GM12878 (cell line): ENCODE data around the gene TGM6. TPM values are rescaled to one million over a fixed set of nuclear protein-coding genes. Genes with fewer than 3 reads are reported as not detected.

Experiments
- ATAC-seq: fragments of 200-7000 bp; cut with Tn5 transposase; 3 replicates; pipeline ENCODE4 v1.9.1; 2020; ENCODE audit warnings: mild to moderate bottlenecking, moderate library complexity
- BruUV-seq: library from RNA; stranded (reverse); fragments of 400-500 nt; replicated peaks from 2 replicates; lab custom pipeline; 2021; lab: Mats Ljungman, UMichigan
- CTCF ChIA-PET: fragments of 300-600 bp; sonication (Branson Sonifier 250); formaldehyde crosslinking; extraction: SDS; loops from one replicate; lab custom pipeline; 2021; ENCODE audit warnings: inconsistent platforms; lab: Yijun Ruan, JAX
- POLR2A ChIA-PET: fragments of 350-600 bp; formaldehyde crosslinking; extraction: SDS; loops from one replicate; lab custom pipeline; 2021; ENCODE audit warnings: inconsistent platforms; lab: Charles Lee
- RAD21 ChIA-PET: fragments of 300-600 bp; sonication (Branson Sonifier 250); formaldehyde crosslinking; loops from one replicate; lab custom pipeline; 2023; ENCODE audit warnings: antibody characterized with exemption; ENCODE audit not compliant: unreplicated experiment; lab: Charles Lee
- SMC1A ChIA-PET: fragments of 300-600 bp; sonication (Branson Sonifier 250); formaldehyde crosslinking; loops from one replicate; lab custom pipeline; 2023; ENCODE audit not compliant: unreplicated experiment, uncharacterized antibody; lab: Charles Lee
- DNase-seq: peaks from one replicate; pipeline ENCODE4 v3.0.0-alpha.2; 2011; ENCODE audit warnings: low read depth, low spot score
- FAIRE-seq: peaks from 3 replicates; lab custom pipeline; 2011; peaks lifted over from hg19 to GRCh38; lab: Jason Lieb, UNC
- H2AFZ ChIP-seq: 2 replicates; pipeline ENCODE4 v1.6.0; 2011; ENCODE audit warnings: low read depth, low read length, control low read depth; ENCODE audit not compliant: control insufficient read depth
- H3K27ac ChIP-seq: 2 replicates; pipeline ENCODE4 v1.5.1; 2011; ENCODE audit warnings: control low read depth; ENCODE audit not compliant: control insufficient read depth, insufficient read depth
- H3K27me3 ChIP-seq, 2 experiments: replicated peaks in 1 of 2; 2 replicates each; pipeline versions ENCODE4 v1.6.0 to v1.6.1; 2011; ENCODE audit warnings: low read length in 1 of 2; ENCODE audit not compliant: control insufficient read depth in 2 of 2, insufficient read depth in 2 of 2
- H3K36me3 ChIP-seq, 2 experiments: 2 replicates each; pipeline ENCODE4 v1.5.1; 2011; ENCODE audit warnings: low read length in 1 of 2; ENCODE audit not compliant: control insufficient read depth in 2 of 2, insufficient read depth in 2 of 2
- H3K4me1 ChIP-seq: 2 replicates; pipeline ENCODE4 v1.6.1; 2011; ENCODE audit warnings: mild to moderate bottlenecking, low read length, moderate library complexity, mixed read lengths; ENCODE audit not compliant: control insufficient read depth, insufficient read depth
- H3K4me2 ChIP-seq: 2 replicates; pipeline ENCODE4 v1.6.0; 2011; ENCODE audit warnings: control low read depth; ENCODE audit not compliant: control insufficient read depth, insufficient read depth
- H3K4me3 ChIP-seq: fragments of 200-600 bp; sonication (generic); 2 replicates; pipeline ENCODE4 v1.5.1; 2016
- H3K79me2 ChIP-seq: 2 replicates; pipeline ENCODE4 v1.6.0; 2011; ENCODE audit warnings: low read length; ENCODE audit not compliant: control insufficient read depth, insufficient read depth
- H3K9ac ChIP-seq: 2 replicates; pipeline ENCODE4 v1.8.0; 2011; ENCODE audit warnings: low read length, control low read depth, mixed read lengths; ENCODE audit not compliant: control insufficient read depth, insufficient read depth
- H3K9me3 ChIP-seq: replicated peaks from 3 replicates; pipeline ENCODE4 v1.5.1; 2011; ENCODE audit warnings: mild to moderate bottlenecking, low read length; ENCODE audit not compliant: control insufficient read depth, insufficient read depth
- H4K20me1 ChIP-seq: 2 replicates; pipeline ENCODE4 v1.6.0; 2011; ENCODE audit not compliant: control insufficient read depth, insufficient read depth
- ESRRA ChIP-seq: IDR thresholded peaks from 2 replicates; pipeline ENCODE4 v1.6.1; 2012; ENCODE audit warnings: mild to moderate bottlenecking, low read length, improper control_type of control experiment
- FOXK2 ChIP-seq: fragments of 450-650 bp; IDR thresholded peaks from 2 replicates; pipeline ENCODE4 v1.6.1; 2017; ENCODE audit warnings: mild to moderate bottlenecking, moderate library complexity
- MYB ChIP-seq: fragments of 150-350 bp; IDR thresholded peaks from 2 replicates; pipeline ENCODE4 v1.6.1; 2014; ENCODE audit warnings: mild to moderate bottlenecking, low read depth, low read length, borderline replicate concordance
- ZNF274 ChIP-seq: IDR thresholded peaks from one replicate; pipeline ENCODE4 v1.8.0; 2011; ENCODE audit not compliant: insufficient read length, insufficient read depth
- WGBS: methylation state at CpG from one replicate; pipeline ENCODE4 v1.1.6; 2016; ENCODE audit warnings: low lambda C conversion rate; ENCODE audit not compliant: insufficient replicate concordance, insufficient coverage; ENCODE audit errors: missing lambda C conversion rate; 5-methylcytosine and 5-hydroxymethylcytosine counted together
- in situ Hi-C: fragments of 300-500 bp; cut with MboI; formaldehyde crosslinking; loops from 9 replicates; pipeline ENCODE4 v1.14.3; 2018; ENCODE audit warnings: mixed read lengths
- intact Hi-C: fragments of 100-400 bp; cut with micrococcal nuclease; formaldehyde crosslinking; loops from one replicate; pipeline ENCODE4 v1.14.2; 2022; ENCODE audit not compliant: unreplicated experiment
- polyA plus RNA-seq, 11 experiments: library from polyadenylated mRNA; depleted of rRNA in 4 of 11; unstranded in 6 of 11; stranded (reverse) in 5 of 11; fragments of >200 nt; fragmentation: Nextera tagmentation in 4 of 11; fragmentation: Illumina TruSeq in 1 of 11; extraction: Ambion mirVana in 4 of 11; extraction: Trizol in 1 of 11; gene quantifications; 1 replicate in 1 of 11; 2 replicates in 10 of 11; pipeline versions ENCODE4 v1.2.1 to v1.2.3, GENCODE V29; 2011 to 2016; ENCODE audit warnings: inconsistent platforms in 2 of 11, missing spikeins in 2 of 11, low read depth in 1 of 11
- total RNA-seq, 4 experiments: library from RNA; depleted of rRNA in 3 of 4; stranded (reverse); fragments of >200 nt in 3 of 4; fragmentation: Illumina TruSeq in 1 of 4; extraction: Trizol in 1 of 4; gene quantifications; 2 replicates each; pipeline versions ENCODE4 v1.2.1 to v1.2.3, GENCODE V29; 2013 to 2021
- TF ChIP-seq, protein P1 (sequence below): IDR thresholded peaks from 2 replicates; pipeline ENCODE4 v1.6.1; 2011; ENCODE audit warnings: low read depth, low read length, improper control_type of control experiment, borderline replicate concordance
- TF ChIP-seq, protein P2 (sequence below): fragments of 450-650 bp; conservative IDR thresholded peaks from 2 replicates; pipeline ENCODE4 v1.6.1; 2017; ENCODE audit warnings: mild to moderate bottlenecking, moderate library complexity
- TF ChIP-seq, protein P3 (sequence below): IDR thresholded peaks from 2 replicates; pipeline ENCODE4 v1.6.1; 2011; ENCODE audit warnings: low read depth, mild to moderate bottlenecking, low read length, moderate library complexity, borderline replicate concordance; ENCODE audit errors: extremely low read depth

The TGM6 gene
- total and polyA plus RNA-seq, 10 of the 15 experiments (the other 5 are each of a cell fraction or from before 2014, with no cell fraction given), result not detected

DNA sequence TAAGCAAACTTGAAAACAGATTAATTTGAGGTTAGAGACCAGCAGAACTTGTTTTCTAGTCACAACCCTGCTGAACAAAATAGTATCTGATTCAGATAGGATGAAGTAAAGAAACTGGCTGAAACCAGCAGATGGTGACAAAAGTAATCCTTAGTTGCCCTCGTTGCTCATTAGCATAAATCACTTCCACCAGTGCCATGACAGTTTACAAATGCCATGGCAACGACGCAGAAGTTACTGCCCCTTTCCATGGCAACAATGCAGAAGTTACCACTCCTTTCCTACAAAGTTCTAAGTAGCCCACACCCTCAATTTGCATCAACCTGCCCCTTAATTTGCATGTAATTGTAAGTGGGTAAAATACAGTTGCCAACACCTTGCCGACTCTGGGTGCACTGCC, 66.1 kb downstream of the TGM6 start:
- no peak for FAIRE-seq
- no peak for ATAC-seq
- TF ChIP-seq, protein P1, sequence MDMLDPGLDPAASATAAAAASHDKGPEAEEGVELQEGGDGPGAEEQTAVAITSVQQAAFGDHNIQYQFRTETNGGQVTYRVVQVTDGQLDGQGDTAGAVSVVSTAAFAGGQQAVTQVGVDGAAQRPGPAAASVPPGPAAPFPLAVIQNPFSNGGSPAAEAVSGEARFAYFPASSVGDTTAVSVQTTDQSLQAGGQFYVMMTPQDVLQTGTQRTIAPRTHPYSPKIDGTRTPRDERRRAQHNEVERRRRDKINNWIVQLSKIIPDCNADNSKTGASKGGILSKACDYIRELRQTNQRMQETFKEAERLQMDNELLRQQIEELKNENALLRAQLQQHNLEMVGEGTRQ, result no peak
- TF ChIP-seq MYB (no peak), FOXK2 (no peak), ZNF274 (no peak), ESRRA (no peak)
- TF ChIP-seq, protein P2, sequence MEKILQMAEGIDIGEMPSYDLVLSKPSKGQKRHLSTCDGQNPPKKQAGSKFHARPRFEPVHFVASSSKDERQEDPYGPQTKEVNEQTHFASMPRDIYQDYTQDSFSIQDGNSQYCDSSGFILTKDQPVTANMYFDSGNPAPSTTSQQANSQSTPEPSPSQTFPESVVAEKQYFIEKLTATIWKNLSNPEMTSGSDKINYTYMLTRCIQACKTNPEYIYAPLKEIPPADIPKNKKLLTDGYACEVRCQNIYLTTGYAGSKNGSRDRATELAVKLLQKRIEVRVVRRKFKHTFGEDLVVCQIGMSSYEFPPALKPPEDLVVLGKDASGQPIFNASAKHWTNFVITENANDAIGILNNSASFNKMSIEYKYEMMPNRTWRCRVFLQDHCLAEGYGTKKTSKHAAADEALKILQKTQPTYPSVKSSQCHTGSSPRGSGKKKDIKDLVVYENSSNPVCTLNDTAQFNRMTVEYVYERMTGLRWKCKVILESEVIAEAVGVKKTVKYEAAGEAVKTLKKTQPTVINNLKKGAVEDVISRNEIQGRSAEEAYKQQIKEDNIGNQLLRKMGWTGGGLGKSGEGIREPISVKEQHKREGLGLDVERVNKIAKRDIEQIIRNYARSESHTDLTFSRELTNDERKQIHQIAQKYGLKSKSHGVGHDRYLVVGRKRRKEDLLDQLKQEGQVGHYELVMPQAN, result no peak
- TF ChIP-seq, protein P3, sequence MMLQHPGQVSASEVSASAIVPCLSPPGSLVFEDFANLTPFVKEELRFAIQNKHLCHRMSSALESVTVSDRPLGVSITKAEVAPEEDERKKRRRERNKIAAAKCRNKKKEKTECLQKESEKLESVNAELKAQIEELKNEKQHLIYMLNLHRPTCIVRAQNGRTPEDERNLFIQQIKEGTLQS, result no peak
- TF ChIP-seq, all 136 proteins: peak for 0
- no peaks in the 10 kb centered on the region; the same call in 2 of the 3 replicates for H3K9me3 ChIP-seq
- no peak overlapping the region for H3K9ac ChIP-seq
- H3K36me3 ChIP-seq, result no peaks in the 10 kb centered on the region
- ChIA-PET CTCF (interaction anchor here (1.0 to 2.1 kb wide), 4 partner anchors 12 to 239 kb away, joined by 3 to 12 read pairs (median 6); no protein-coding TSS in a partner anchor), RAD21 (no interaction called here), SMC1A (interaction anchor here (1.7 kb wide), 1 partner anchor 24 kb away, joined by 4 read pairs; no protein-coding TSS in a partner anchor), POLR2A (no interaction called here)
- H3K4me3 ChIP-seq, result no peak overlapping the region
- no TSS peak for BruUV-seq
- DNase-seq, result no peak
- H3K4me1 ChIP-seq, result no peaks in the 10 kb centered on the region
- 51% methylated on average over 4 of the region's 4 CpGs for WGBS
- intact Hi-C loops (no loop called here), in situ Hi-C loops (no loop called here)
- H3K27ac ChIP-seq, result no peak overlapping the region
- H3K79me2 ChIP-seq, result no peaks in the 10 kb centered on the region
- H3K27me3 ChIP-seq, result no peaks in the 10 kb centered on the region
- no peak overlapping the region for H3K4me2 ChIP-seq
- no peaks in the 10 kb centered on the region for H4K20me1 ChIP-seq
- H2AFZ ChIP-seq, result no peak overlapping the region
